Rectal smooth muscle tissue (tissue), 1 donor: ENCODE data around the gene DIPK1C.

Source experiments
- H3K27ac ChIP-seq: one replicate; pipeline ENCODE4 v1.7.0; 2013; ENCODE audit warnings: low read depth, low read length, inconsistent platforms
- H3K27me3 ChIP-seq: one replicate; pipeline ENCODE4 v1.7.0; 2013; ENCODE audit warnings: low read length; ENCODE audit not compliant: control insufficient read depth, insufficient read depth
- H3K36me3 ChIP-seq: one replicate; pipeline ENCODE4 v1.7.0; 2013; ENCODE audit warnings: low read length; ENCODE audit not compliant: control insufficient read depth, insufficient read depth
- H3K4me1 ChIP-seq: one replicate; pipeline ENCODE4 v1.7.0; 2013; ENCODE audit warnings: low read length; ENCODE audit not compliant: control insufficient read depth, insufficient read depth
- H3K4me3 ChIP-seq: one replicate; pipeline ENCODE4 v1.7.0; 2013; ENCODE audit warnings: low read length
- H3K9ac ChIP-seq: one replicate; pipeline ENCODE4 v1.7.0; 2013; ENCODE audit warnings: low read length

Gene DIPK1C

GRCh38 chr18:74422541-74422940 is 34.6 kb downstream of the DIPK1C start:
- Histone ChIP-seq H3K4me3 (no peak overlapping the region), H3K4me1 (peaks cover 2% of the 10 kb centered on the region), H3K9ac (no peak overlapping the region), H3K27me3 (no peaks in the 10 kb centered on the region), H3K27ac (no peak overlapping the region), H3K36me3 (no peaks in the 10 kb centered on the region)

DNA sequence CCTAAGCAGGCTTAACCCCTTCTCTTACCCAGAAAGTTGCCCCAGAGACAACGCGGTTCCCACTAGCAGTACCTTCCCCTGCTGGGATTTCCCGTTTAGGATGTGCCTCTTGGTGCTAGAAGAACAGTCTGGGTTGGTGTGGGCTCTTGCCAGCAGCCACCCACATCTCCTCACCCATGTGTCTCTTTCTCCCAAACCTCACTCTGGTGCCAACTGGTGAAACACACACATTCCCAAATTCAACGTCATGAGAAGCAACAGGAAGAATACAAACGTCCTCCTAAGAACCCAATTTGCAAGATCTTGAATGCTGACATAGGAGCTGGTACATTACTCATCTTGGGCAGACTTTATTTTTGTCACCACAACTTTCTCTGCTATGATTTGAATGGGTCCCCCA is 36.2 kb downstream of the DIPK1C start:
- Histone ChIP-seq H3K9ac (no peak overlapping the region), H3K27ac (no peak overlapping the region), H3K4me3 (no peak overlapping the region)

GRCh38 chr18:74420481-74420880 is 36.6 kb downstream of the DIPK1C start:
- no peaks in the 10 kb centered on the region for H3K36me3 ChIP-seq
- H3K9ac ChIP-seq: no peak overlapping the region
- no peak overlapping the region for H3K27ac ChIP-seq
- H3K4me3 ChIP-seq: no peak overlapping the region
- H3K4me1 ChIP-seq: peaks cover 2% of the 10 kb centered on the region
- H3K27me3 ChIP-seq: no peaks in the 10 kb centered on the region

More for the DNA sequence above, 36.2 kb downstream of the DIPK1C start:
- Histone ChIP-seq H3K4me1 (peaks cover 2% of the 10 kb centered on the region), H3K36me3 (no peaks in the 10 kb centered on the region), H3K27me3 (no peaks in the 10 kb centered on the region)

- Histone ChIP-seq H3K27ac (no peak overlapping the region), H3K27me3 (no peaks in the 10 kb centered on the region), H3K4me3 (no peak overlapping the region), H3K9ac (no peak overlapping the region), H3K4me1 (peaks cover 2% of the 10 kb centered on the region), H3K36me3 (no peaks in the 10 kb centered on the region)
Observed at GRCh38 chr18:74419761-74420160, 37.3 kb downstream of the DIPK1C start.

- Histone ChIP-seq H3K4me3 (no peak overlapping the region), H3K9ac (no peak overlapping the region), H3K27me3 (no peaks in the 10 kb centered on the region), H3K27ac (no peak overlapping the region), H3K4me1 (peaks cover 2% of the 10 kb centered on the region), H3K36me3 (no peaks in the 10 kb centered on the region)
Observed at GRCh38 chr18:74418023-74418422, 39.1 kb downstream of the DIPK1C start.

DNA sequence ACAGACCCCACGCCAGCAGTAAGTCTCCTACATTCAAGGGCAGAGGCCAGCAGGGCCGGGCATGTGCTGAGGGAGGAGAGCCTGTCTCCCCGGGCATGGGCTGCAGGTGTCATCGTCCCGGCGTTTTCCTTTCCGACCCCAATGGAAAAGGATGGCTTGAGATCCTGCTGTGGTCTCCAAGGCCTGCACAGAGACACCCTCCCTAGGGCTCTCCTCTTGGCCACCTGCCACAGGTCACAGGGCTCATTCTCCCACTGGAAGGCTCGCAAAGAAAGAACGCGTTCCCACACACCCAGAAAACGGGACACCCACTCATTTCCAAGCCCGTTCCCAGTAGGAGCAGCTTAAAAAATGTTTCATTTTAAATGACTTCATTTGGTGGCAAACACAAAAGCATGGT is 41.0 kb downstream of the DIPK1C start:
- Histone ChIP-seq H3K27ac (no peak overlapping the region), H3K27me3 (no peaks in the 10 kb centered on the region), H3K4me3 (no peak overlapping the region), H3K36me3 (no peaks in the 10 kb centered on the region), H3K9ac (no peak overlapping the region), H3K4me1 (peaks cover 2% of the 10 kb centered on the region)

DNA sequence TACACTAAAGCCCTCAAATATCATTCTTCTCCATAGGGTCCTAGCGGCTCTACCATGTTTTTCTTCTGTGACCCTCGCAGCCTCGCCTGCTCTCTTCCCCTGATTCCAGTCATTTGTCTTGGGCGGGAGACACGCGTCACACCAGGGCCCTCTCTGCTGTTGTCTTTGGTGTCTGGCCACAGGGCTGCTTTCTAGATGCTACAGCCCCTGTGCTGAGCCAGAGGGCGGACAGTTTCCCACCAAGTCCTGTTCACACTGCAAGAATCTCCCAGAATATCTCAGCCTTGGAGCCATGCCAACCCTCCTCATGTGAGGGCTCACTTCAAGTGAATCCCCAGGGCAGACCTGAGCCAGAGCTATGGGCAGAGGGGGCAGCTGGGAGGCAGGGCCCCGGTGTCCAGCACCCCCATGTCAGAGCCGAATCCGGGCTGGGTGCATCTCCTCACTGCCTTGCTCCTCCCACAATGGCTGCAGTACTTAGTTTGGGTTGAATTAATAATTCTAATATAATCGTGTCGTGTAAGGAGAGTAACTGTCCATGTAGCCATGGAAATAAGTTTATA is 42.1 kb downstream of the DIPK1C start:
- Histone ChIP-seq H3K4me3 (no peak overlapping the region), H3K36me3 (no peaks in the 10 kb centered on the region), H3K27me3 (no peaks in the 10 kb centered on the region), H3K9ac (no peak overlapping the region), H3K27ac (no peak overlapping the region), H3K4me1 (no peaks in the 10 kb centered on the region)

DNA sequence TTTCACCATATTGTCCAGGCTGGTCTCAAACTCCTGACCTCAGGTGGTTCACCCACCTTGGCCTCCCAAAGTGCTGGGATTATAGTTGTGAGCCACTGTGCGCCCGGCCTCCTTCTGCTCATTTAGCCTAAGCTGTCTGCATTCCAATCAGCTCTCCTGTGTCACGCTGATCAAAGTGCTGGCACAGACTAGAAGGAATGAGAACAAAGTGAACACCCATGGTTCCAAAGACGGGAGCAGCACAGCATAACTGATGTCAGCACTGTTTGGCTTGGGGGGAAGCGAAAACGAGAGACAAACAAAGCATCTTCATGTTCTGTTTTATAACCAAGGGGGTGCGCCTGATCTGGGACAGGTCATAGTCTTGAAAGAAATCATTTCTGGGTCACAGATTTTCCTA is 43.3 kb downstream of the DIPK1C start:
- Histone ChIP-seq H3K27me3 (no peaks in the 10 kb centered on the region), H3K36me3 (no peaks in the 10 kb centered on the region), H3K4me1 (no peaks in the 10 kb centered on the region), H3K9ac (no peak overlapping the region), H3K4me3 (no peak overlapping the region), H3K27ac (no peak overlapping the region)

DNA sequence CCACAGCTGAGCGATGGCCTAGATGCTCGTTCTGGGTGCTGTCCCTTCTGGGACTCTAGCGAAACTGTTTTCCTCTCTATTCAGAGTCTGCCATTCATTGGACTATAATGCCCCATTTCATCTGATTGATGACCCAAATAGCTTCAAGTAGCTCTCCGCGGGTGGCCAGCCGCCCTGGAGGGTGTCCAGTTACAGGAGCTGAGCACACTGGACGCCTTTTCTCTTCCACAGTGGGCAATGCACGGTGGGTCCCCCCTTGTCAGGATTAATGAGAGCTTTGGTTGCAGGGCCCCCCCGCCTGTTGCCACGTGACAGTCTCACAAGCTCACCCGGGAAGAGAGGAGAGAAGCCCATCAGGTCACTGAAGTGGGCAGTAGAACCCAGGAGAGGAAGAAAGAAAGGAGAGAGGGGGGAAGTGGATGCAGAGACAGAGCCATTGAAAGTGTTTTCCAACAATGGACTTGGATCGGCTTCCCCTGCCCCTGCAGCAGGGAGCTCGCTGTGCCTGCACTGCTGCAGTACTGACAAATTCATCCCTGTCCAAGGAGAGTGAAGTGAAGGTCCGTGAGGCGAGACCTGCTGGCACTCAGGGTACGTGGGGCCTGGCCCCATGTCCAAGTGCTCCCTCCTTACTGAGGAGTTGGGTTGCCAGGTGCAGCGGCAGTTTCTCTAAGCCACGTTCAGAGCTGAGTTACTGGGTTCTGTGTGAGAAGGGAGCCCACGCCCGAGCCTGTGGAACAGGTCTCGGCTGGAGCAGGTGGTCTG is 44.8 kb downstream of the DIPK1C start:
- Histone ChIP-seq H3K4me1 (no peaks in the 10 kb centered on the region), H3K27ac (no peak overlapping the region), H3K27me3 (no peaks in the 10 kb centered on the region), H3K9ac (no peak overlapping the region), H3K36me3 (no peaks in the 10 kb centered on the region), H3K4me3 (no peak overlapping the region)

DNA sequence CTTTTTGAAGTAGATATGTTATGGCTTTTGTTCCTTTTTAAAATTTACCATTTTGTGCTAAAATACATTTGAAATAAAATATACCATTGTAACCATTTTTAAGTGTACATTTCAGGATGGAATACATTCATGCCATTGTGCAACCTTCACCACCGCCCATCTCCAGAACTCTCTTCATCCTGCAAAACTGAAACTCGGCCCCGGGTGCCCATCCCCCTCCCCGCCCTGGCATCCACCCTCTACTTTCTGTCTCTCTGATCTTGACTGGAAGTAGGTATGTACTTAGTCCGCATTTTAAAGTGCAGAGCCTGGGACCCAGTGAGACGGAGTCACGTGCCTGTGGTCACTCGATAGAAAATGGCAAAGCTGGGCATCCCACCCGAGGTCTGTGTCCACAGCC is 45.6 kb downstream of the DIPK1C start:
- Histone ChIP-seq H3K9ac (no peak overlapping the region), H3K27me3 (no peaks in the 10 kb centered on the region), H3K4me1 (no peaks in the 10 kb centered on the region), H3K36me3 (no peaks in the 10 kb centered on the region), H3K27ac (no peak overlapping the region), H3K4me3 (no peak overlapping the region)

GRCh38 chr18:74410441-74410992 is 46.6 kb downstream of the DIPK1C start:
- Histone ChIP-seq H3K27me3 (no peaks in the 10 kb centered on the region), H3K4me1 (no peaks in the 10 kb centered on the region), H3K27ac (no peak overlapping the region), H3K4me3 (no peak overlapping the region), H3K36me3 (no peaks in the 10 kb centered on the region), H3K9ac (no peak overlapping the region)

DNA sequence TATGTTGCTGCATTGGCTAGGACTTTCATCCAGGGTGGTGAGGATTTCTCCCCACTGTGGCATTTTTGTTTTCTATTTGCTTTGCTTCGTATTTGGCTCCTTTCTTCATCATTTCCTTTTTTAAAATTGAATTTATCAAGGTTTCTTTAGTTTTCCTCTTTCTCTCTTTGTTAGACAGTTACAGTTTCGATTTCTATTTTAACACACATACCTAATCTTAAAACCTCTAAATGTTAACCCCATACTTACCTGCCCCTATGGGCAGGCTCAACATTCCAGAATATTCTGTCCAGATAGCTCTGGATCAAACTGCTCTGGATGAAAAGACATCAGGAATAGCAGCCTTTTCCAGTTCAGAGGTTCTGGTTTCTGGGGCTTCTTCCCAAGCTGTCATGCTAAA is 49.2 kb downstream of the DIPK1C start:
- Histone ChIP-seq H3K36me3 (no peaks in the 10 kb centered on the region), H3K4me1 (no peaks in the 10 kb centered on the region), H3K27ac (no peak overlapping the region), H3K4me3 (no peak overlapping the region), H3K9ac (no peak overlapping the region), H3K27me3 (no peaks in the 10 kb centered on the region)
